Left lung (tissue), 10 donors: ENCODE results near the gene DDX56. TPM values are rescaled to one million over a fixed set of nuclear protein-coding genes. Genes with fewer than 3 reads are reported as not detected.

Source experiments
- ATAC-seq: fragments of 200-7000 bp; cut with Tn5 transposase; one replicate; pipeline ENCODE4 v1.9.1; 2020; ENCODE audit warnings: moderate library complexity
- DNase-seq, 4 donors: peaks; one replicate each; pipeline ENCODE4 v3.0.0-alpha.2; 2013 to 2020
- H3K27ac ChIP-seq, 2 donors: fragments of 200-600 bp; sonication (generic) in 1 of 2; one replicate each; pipeline versions ENCODE4 v1.5.0 to v1.8.0; 2020 to 2021
- H3K27me3 ChIP-seq, 2 donors: fragments of 200-600 bp; sonication (generic) in 1 of 2; one replicate each; pipeline versions ENCODE4 v1.5.0 to v1.8.0; 2020 to 2021
- H3K36me3 ChIP-seq, 2 donors: fragments of 200-600 bp; sonication (generic) in 1 of 2; one replicate each; pipeline versions ENCODE4 v1.5.0 to v1.8.0; 2020 to 2021
- H3K4me1 ChIP-seq, 2 donors: fragments of 200-600 bp; one replicate each; pipeline ENCODE4 v1.8.0; 2021
- H3K4me3 ChIP-seq, 2 donors: fragments of 200-600 bp; sonication (generic) in 1 of 2; one replicate each; pipeline versions ENCODE4 v1.5.0 to v1.8.0; 2020 to 2021; ENCODE audit warnings: mild to moderate bottlenecking in 1 of 2
- H3K9me3 ChIP-seq, 2 donors: fragments of 200-600 bp; sonication (generic) in 1 of 2; one replicate each; pipeline versions ENCODE4 v1.5.0 to v1.8.0; 2020 to 2021
- intact Hi-C, 2 donors: fragments of 100-400 bp; cut with DNase I; formaldehyde crosslinking; loops; one replicate each; pipeline versions ENCODE4 v1.11.2 to v1.14.2; 2022
- polyA plus RNA-seq, 6 donors: library from polyadenylated mRNA; unstranded; fragments of 120-200 nt; gene quantifications; one replicate each; pipeline ENCODE4 v1.2.1, GENCODE V29; 2013; ENCODE audit not compliant: insufficient read length in 6 of 6
- total RNA-seq, 2 donors: library from RNA; stranded (reverse); fragmentation: NEBNext Ultra II Directional; extraction: Animal tissue kit (Norgen Biotek cat#: 25700); gene quantifications; one replicate each; pipeline ENCODE4 v1.2.1, GENCODE V29; 2021
- TF ChIP-seq, protein P1 (sequence below), 2 donors: fragments of 200-600 bp; sonication (generic) in 1 of 2; IDR thresholded peaks; one replicate each; pipeline versions ENCODE4 v1.5.0 to v1.8.0; 2021; ENCODE audit warnings: antibody characterized with exemption in 2 of 2
- donor health status: DM: no; HTN: yes; CAD: no.
- donor health status: DM: no; HTN: no; CAD: no.

DDX56 gene
- total and polyA plus RNA-seq, 8 donors, result 43.1 to 86.1 (median 70.8) TPM

DNA sequence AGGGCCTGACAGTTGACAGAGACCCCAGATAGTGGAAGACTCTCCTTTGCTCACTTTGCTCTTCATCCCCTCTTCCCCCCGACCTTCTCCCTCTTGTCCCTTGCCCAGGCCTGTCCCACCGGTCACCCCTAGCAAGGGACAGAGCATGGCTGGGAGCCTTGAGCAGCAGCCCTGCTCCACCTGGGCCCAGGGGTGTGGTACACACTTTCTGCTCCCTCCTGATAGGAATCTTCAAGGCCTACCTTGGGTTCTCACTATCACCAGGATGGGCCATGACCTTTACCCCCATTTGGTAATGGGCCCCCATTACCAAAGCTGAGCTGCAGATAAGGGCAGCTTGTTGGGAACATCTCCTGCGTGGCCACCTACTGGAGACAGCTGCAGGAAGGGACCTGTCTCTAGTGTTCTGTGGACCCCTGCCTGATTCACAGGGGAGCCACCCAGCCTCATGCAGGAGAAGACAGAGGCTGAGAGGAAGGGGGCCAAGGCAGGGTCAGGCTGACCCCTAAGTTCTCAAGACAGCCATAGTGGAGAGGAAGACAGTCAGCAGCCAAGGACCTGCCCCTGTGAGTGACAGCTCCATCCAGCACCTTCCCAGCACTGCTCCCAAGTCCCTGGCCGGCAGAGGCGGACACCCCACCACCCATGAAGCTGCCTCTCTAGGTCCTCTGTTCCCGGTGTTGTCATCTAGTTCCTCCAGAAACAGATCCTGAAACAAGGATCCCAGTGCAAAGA is 31.7 kb downstream of the DDX56 start:
- Histone ChIP-seq H3K36me3 (no peaks in the 10 kb centered on the region), H3K4me3 (no peak overlapping the region), H3K27ac (no peak overlapping the region), H3K4me1 (peaks cover 0 to 5% of the 10 kb centered on the region in 2 donors), H3K9me3 (no peaks in the 10 kb centered on the region), H3K27me3 (no peaks in the 10 kb centered on the region)
- ATAC-seq (no peak), DNase-seq (no peak)
- TF ChIP-seq, protein P1, sequence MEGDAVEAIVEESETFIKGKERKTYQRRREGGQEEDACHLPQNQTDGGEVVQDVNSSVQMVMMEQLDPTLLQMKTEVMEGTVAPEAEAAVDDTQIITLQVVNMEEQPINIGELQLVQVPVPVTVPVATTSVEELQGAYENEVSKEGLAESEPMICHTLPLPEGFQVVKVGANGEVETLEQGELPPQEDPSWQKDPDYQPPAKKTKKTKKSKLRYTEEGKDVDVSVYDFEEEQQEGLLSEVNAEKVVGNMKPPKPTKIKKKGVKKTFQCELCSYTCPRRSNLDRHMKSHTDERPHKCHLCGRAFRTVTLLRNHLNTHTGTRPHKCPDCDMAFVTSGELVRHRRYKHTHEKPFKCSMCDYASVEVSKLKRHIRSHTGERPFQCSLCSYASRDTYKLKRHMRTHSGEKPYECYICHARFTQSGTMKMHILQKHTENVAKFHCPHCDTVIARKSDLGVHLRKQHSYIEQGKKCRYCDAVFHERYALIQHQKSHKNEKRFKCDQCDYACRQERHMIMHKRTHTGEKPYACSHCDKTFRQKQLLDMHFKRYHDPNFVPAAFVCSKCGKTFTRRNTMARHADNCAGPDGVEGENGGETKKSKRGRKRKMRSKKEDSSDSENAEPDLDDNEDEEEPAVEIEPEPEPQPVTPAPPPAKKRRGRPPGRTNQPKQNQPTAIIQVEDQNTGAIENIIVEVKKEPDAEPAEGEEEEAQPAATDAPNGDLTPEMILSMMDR (IDR thresholded peaks at IDR 0.05), result no peak
- intact Hi-C loops, result no loop called here

DNA sequence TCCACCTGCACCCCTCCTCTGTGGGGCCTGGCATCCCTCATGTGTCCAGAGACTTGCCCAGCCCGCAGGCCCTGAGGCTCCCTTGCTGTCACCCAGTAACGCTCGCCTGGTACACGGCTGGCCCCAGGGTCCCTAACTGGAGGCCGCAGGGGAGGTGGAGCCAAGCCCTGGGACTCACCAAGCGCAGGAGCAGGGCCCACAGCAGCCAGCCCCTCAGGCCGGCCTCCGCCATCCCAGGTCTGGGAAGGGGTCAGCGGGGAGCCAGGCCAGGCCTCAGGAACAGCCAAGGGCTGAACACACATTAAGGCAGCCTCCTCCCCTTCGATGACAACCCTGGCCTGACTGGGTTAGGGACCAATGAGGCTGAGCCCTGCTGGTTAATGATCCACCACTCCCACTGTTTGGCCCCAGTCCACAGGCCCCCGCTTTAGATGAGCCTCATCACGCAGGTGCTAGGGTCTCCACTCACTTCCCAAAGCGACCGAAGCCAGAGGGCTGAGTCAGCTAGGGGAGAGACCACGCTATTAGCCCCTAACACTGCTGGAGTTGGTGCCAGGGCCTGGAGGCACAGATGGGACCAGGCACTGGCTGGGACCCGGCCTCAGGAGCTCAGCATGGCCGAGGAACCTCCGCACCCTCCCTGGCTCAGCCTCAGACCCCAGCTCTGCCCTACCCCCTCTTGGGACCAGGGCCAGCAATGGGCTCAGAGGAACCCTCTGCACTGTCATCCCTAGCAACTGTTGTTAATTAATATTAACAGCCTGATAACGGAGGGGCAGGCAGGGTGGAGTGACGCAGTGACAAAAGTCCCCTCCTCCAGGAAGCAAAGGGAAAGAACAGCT is 32.5 kb downstream of the DDX56 start, which contains the start of gene NPC1L1:
Gene NPC1L1 (minus strand): TSS at position 303 of the 842 bp plus-strand sequence. CDS start 71 bp downstream, at position 232.
- TF ChIP-seq, protein P1 (IDR thresholded peaks at IDR 0.05), result no peak
- H3K27ac ChIP-seq, result no peak within 1 kb of the TSS
- H3K4me3 ChIP-seq, result no peak within 1 kb of the TSS
- intact Hi-C loops, result no loop called here
- H3K9me3 ChIP-seq, result no peaks in the 10 kb centered on the region
- no peaks in the 10 kb centered on the region for H3K27me3 ChIP-seq
- no peaks in the 10 kb centered on the region for H3K36me3 ChIP-seq
- ATAC-seq, result no peak
- DNase-seq, result no peak
- peaks cover 0 to 5% of the 10 kb centered on the region in 2 donors for H3K4me1 ChIP-seq

DNA sequence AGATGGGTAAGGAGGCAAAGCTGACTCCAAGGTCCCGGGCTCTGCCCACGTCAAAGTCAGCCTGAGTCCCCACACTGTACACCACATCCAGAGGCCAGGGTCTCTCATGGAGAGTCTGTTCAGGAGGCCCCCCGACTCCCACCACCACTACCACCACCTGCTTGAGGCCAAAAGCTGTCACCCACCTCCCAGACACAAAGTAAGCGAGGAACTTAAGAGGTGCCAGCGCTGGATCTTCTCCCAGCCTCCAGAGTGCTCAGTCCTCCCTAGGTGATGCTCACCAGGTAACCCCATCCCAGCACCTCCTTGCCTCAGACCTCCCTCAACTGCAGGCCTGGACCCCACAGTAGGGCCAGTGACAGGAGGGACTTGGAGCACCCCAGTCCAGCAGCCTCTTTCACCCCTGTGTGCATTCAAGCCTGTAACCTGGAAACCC is 33.1 kb downstream of the DDX56 start:
- TF ChIP-seq, protein P1 (IDR thresholded peaks at IDR 0.05), result no peak
- no peaks in the 10 kb centered on the region for H3K9me3 ChIP-seq
- intact Hi-C loops, result no loop called here
- no peaks in the 10 kb centered on the region for H3K36me3 ChIP-seq
- H3K4me1 ChIP-seq, result peaks cover 0 to 5% of the 10 kb centered on the region in 2 donors
- no peak overlapping the region for H3K4me3 ChIP-seq
- H3K27me3 ChIP-seq, result no peaks in the 10 kb centered on the region
- ATAC-seq (no peak), DNase-seq (no peak)
- H3K27ac ChIP-seq, result no peak overlapping the region

- no peak for ATAC-seq
Observed at GRCh38 chr7:44539669-44540506, 33.8 kb downstream of the DDX56 start.

More at GRCh38 chr7:44539669-44540506, 33.8 kb downstream of the DDX56 start:
- Histone ChIP-seq H3K27me3 (no peaks in the 10 kb centered on the region), H3K36me3 (no peaks in the 10 kb centered on the region), H3K27ac (no peak overlapping the region), H3K9me3 (no peaks in the 10 kb centered on the region), H3K4me3 (no peak overlapping the region), H3K4me1 (peaks cover 0 to 5% of the 10 kb centered on the region in 2 donors)
- no peak for DNase-seq
- intact Hi-C loops, result no loop called here
- TF ChIP-seq, protein P1 (IDR thresholded peaks at IDR 0.05), result no peak
